OCI-LY7 (cell line): ENCODE measurements around the gene MFAP3L. TPM values are rescaled to one million over a fixed set of nuclear protein-coding genes. Genes with fewer than 3 reads are reported as not detected.
A peak's percentile ranks its signal among the peaks of the same experiment; 100 is the strongest.
"Not testable (repeated sequence)": the region's sequence is repeated elsewhere in the genome, so short reads cannot be mapped to it uniquely, and the experiment has no call there.

Experiments used
- BruUV-seq: library from RNA; stranded (reverse); fragments of 400-500 nt; replicated peaks from 2 replicates; lab custom pipeline; 2021; lab: Mats Ljungman, UMichigan
- CTCF ChIA-PET: fragments of 300-600 bp; sonication (Branson Sonifier 250); formaldehyde crosslinking; loops from one replicate; lab custom pipeline; 2022; ENCODE audit warnings: antibody characterized with exemption; ENCODE audit not compliant: unreplicated experiment; lab: Charles Lee
- POLR2A ChIA-PET: fragments of 300-600 bp; sonication (Branson Sonifier 250); formaldehyde crosslinking; loops from one replicate; lab custom pipeline; 2022; ENCODE audit warnings: antibody characterized with exemption; lab: Charles Lee
- DNase-seq: peaks from one replicate; pipeline ENCODE4 v3.0.0-alpha.2; 2015; ENCODE audit warnings: low spot score
- H2AFZ ChIP-seq: fragments of 200-600 bp; sonication (generic), shearing (Covaris generic); 2 replicates; pipeline ENCODE4 v1.6.1; 2014; ENCODE audit warnings: mild to moderate bottlenecking, antibody characterized with exemption, low read length, moderate library complexity
- H3K27ac ChIP-seq: fragments of 200-600 bp; sonication (generic); 2 replicates; pipeline ENCODE4 v1.5.1; 2014; ENCODE audit warnings: mixed run types, low read depth, mild to moderate bottlenecking, moderate library complexity, low read length, inconsistent platforms; ENCODE audit not compliant: poor library complexity, severe bottlenecking
- H3K36me3 ChIP-seq: fragments of 200-600 bp; sonication (generic); 2 replicates; pipeline ENCODE4 v1.6.1; 2014; ENCODE audit warnings: mild to moderate bottlenecking, antibody characterized with exemption, low read length, moderate library complexity, mixed read lengths; ENCODE audit not compliant: insufficient read depth
- H3K4me1 ChIP-seq: fragments of 200-600 bp; sonication (generic); 2 replicates; pipeline ENCODE4 v1.5.1; 2014; ENCODE audit warnings: mild to moderate bottlenecking, low read length; ENCODE audit not compliant: insufficient read depth, poor library complexity, severe bottlenecking
- H3K4me2 ChIP-seq: fragments of 200-600 bp; sonication (generic); 2 replicates; pipeline ENCODE4 v1.6.1; 2014; ENCODE audit warnings: mild to moderate bottlenecking, low read length
- H3K4me3 ChIP-seq: fragments of 200-600 bp; sonication (generic); 2 replicates; pipeline ENCODE4 v1.5.1; 2014; ENCODE audit warnings: mild to moderate bottlenecking, low read depth, low read length; ENCODE audit not compliant: poor library complexity, severe bottlenecking
- H3K79me2 ChIP-seq: fragments of 200-600 bp; sonication (generic); 2 replicates; pipeline ENCODE4 v1.6.1; 2016; ENCODE audit warnings: low read depth, mild to moderate bottlenecking, low read length, moderate library complexity, mixed read lengths; ENCODE audit not compliant: insufficient read depth
- H3K9me2 ChIP-seq: fragments of 200-600 bp; sonication (generic); 2 replicates; pipeline ENCODE4 v1.6.1; 2016; ENCODE audit warnings: mild to moderate bottlenecking, low read length, mixed read lengths; ENCODE audit not compliant: insufficient read depth
- H3K9me3 ChIP-seq: fragments of 200-600 bp; sonication (generic); 2 replicates; pipeline ENCODE4 v1.6.1; 2014; ENCODE audit warnings: mild to moderate bottlenecking, mixed run types, low read length, mixed read lengths
- H4K20me1 ChIP-seq: fragments of 200-600 bp; sonication (generic); 2 replicates; pipeline ENCODE4 v1.6.1; 2014; ENCODE audit warnings: mild to moderate bottlenecking, antibody characterized with exemption, low read length, moderate library complexity, mixed read lengths; ENCODE audit not compliant: insufficient read depth
- CTCF ChIP-seq: fragments of 200-600 bp; sonication (generic); conservative IDR thresholded peaks from 2 replicates; pipeline ENCODE4 v1.5.1; 2014; ENCODE audit warnings: mild to moderate bottlenecking, antibody characterized with exemption, low read length, moderate library complexity, mixed read lengths
- EZH2phosphoT487 ChIP-seq: fragments of 200-600 bp; sonication (generic); IDR thresholded peaks from 2 replicates; pipeline ENCODE4 v1.6.1; 2018; ENCODE audit warnings: low read depth, borderline replicate concordance, mild to moderate bottlenecking, mixed run types, antibody characterized with exemption, low read length, moderate library complexity, mixed read lengths
- intact Hi-C: fragments of 100-400 bp; cut with micrococcal nuclease; formaldehyde crosslinking; loops from one replicate; pipeline ENCODE4 v1.10.0; 2022; ENCODE audit not compliant: unreplicated experiment
- total RNA-seq, 2 experiments: library from RNA; depleted of rRNA in 1 of 2; stranded (reverse); fragments of >200 nt in 1 of 2; shearing (Covaris generic) in 1 of 2; gene quantifications; 2 replicates each; pipeline ENCODE4 v1.2.3, GENCODE V29; 2014 to 2022

The MFAP3L gene
- total RNA-seq, 2 experiments from 2014 or later = not detected

GRCh38 chr4:170049766-170050165 is 23.6 kb upstream of the MFAP3L start:
- DNase-seq = no peak
- no peak overlapping the region for H3K4me3 ChIP-seq
- H3K9me2 ChIP-seq = no peaks in the 10 kb centered on the region
- intact Hi-C loops = loop anchor here (5.0 kb wide), 1 partner anchor 437 kb away; the partner anchor contains the start of gene NEK1
- H4K20me1 ChIP-seq = no peaks in the 10 kb centered on the region
- no peak overlapping the region for H3K27ac ChIP-seq
- H3K4me1 ChIP-seq = no peaks in the 10 kb centered on the region
- H3K4me2 ChIP-seq = no peak overlapping the region
- no peaks in the 10 kb centered on the region for H3K36me3 ChIP-seq
- POLR2A ChIA-PET = interaction anchor here (0.7 to 1.2 kb wide), 5 partner anchors 28 to 1484 kb away, joined by 3 to 7 read pairs (median 4); no protein-coding TSS in a partner anchor
- no peaks in the 10 kb centered on the region for H3K79me2 ChIP-seq
- no TSS peak for BruUV-seq
- H3K9me3 ChIP-seq = no peaks in the 10 kb centered on the region
- no peak for TF ChIP-seq CTCF
- CTCF ChIA-PET = no interaction called here
- H2AFZ ChIP-seq = no peak overlapping the region

- no TSS peak for BruUV-seq
- DNase-seq = peak; percentile 62
- intact Hi-C loops = loop anchor here (2.0 to 5.0 kb wide), 2 partner anchors 237 to 436 kb away; partner anchors contain the start of gene NEK1
Observed at GRCh38 chr4:170047771-170048354, 21.7 kb upstream of the MFAP3L start.

DNA sequence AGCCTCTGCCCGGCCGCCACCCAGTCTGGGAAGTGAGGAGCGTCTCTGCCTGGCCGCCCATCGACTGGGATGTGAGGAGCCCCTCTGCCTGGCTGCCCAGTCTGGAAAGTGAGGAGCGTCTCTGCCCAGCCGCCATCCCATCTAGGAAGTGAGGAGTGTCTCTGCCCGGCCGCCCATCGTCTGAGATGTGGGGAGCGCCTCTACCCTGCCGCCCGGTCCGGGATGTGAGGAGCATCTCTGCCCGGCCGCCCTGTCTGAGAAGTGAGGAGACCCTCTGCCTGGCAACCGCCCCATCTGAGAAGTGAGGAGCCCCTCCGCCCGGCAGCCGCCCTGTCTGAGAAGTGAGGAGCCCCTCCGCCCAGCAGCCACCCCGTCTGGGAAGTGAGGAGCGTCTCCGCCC is 20.0 kb upstream of the MFAP3L start:
- CTCF ChIA-PET, H3K9me2 ChIP-seq, H3K4me3 ChIP-seq, H3K9me3 ChIP-seq, H4K20me1 ChIP-seq, H3K27ac ChIP-seq, H2AFZ ChIP-seq, POLR2A ChIA-PET, H3K79me2 ChIP-seq, H3K4me2 ChIP-seq, H3K36me3 ChIP-seq, DNase-seq, H3K4me1 ChIP-seq, BruUV-seq: not testable (repeated sequence)
- intact Hi-C loops = loop anchor here (2.0 to 5.0 kb wide), 2 partner anchors 235 to 434 kb away; partner anchors contain the start of gene NEK1

More at GRCh38 chr4:170047771-170048354, 21.7 kb upstream of the MFAP3L start:
- Histone ChIP-seq H2AFZ (no peak overlapping the region), H3K79me2 (no peaks in the 10 kb centered on the region), H3K4me3 (no peak overlapping the region), H3K9me3 (no peaks in the 10 kb centered on the region), H3K9me2 (no peaks in the 10 kb centered on the region), H4K20me1 (no peaks in the 10 kb centered on the region), H3K27ac (no peak overlapping the region), H3K4me1 (no peaks in the 10 kb centered on the region), H3K4me2 (no peak overlapping the region), H3K36me3 (no peaks in the 10 kb centered on the region)
- POLR2A ChIA-PET = interaction anchor here (0.5 to 1.1 kb wide), 2 partner anchors 237 to 1038 kb away, joined by 3 to 4 read pairs; partner anchors contain the start of gene CBR4
- TF ChIP-seq CTCF = peak; percentile 92
- TF ChIP-seq EZH2phosphoT487 = no peak
- CTCF ChIA-PET = no interaction called here
